COLO668 (cell line): ENCODE measurements around the gene WDR49.

Source experiments
- DNase-seq: peaks from one replicate; lab custom pipeline; 2025; ENCODE audit not compliant: unreplicated experiment; lab: John Stamatoyannopoulos, UW

The WDR49 gene

GRCh38 chr3:167491621-167492020 lies 162.1 kb downstream of the WDR49 start:
- no peak for DNase-seq

- DNase-seq = no peak
These were observed 164.2 kb downstream of the WDR49 start for GRCh38 chr3:167489571-167489970.

GRCh38 chr3:167487556-167487955 lies 166.2 kb downstream of the WDR49 start:
- DNase-seq = no peak

GRCh38 chr3:167484551-167484950 lies 169.2 kb downstream of the WDR49 start:
- DNase-seq = no peak

- DNase-seq = no peak
These were observed 169.8 kb downstream of the WDR49 start for GRCh38 chr3:167483708-167484475.

- no peak for DNase-seq
These were observed 172.6 kb downstream of the WDR49 start for GRCh38 chr3:167481164-167481563.

GRCh38 chr3:167480748-167481147 lies 173.0 kb downstream of the WDR49 start:
- DNase-seq = no peak

- DNase-seq = no peak
These were observed 179.9 kb downstream of the WDR49 start, which contains the start of gene SERPINI2 for GRCh38 chr3:167473863-167474262. TSS of gene SERPINI2 (minus strand) at chr3:167474042. CDS start at chr3:167471834, 2,208 bp downstream.

- DNase-seq = no peak
These were observed 184.4 kb downstream of the WDR49 start for GRCh38 chr3:167469381-167469780.

GRCh38 chr3:167467848-167468611 lies 185.7 kb downstream of the WDR49 start:
- DNase-seq = no peak

GRCh38 chr3:167466966-167467365 lies 186.8 kb downstream of the WDR49 start:
- DNase-seq = no peak

- no peak for DNase-seq
These were observed 197.5 kb downstream of the WDR49 start for GRCh38 chr3:167456157-167456799.

GRCh38 chr3:167453815-167454214 lies 199.9 kb downstream of the WDR49 start:
- DNase-seq = no peak

- no peak for DNase-seq
These were observed 202.5 kb downstream of the WDR49 start for GRCh38 chr3:167451282-167451681.

GRCh38 chr3:167450675-167451074 lies 203.1 kb downstream of the WDR49 start:
- DNase-seq = no peak

- DNase-seq = no peak
These were observed 203.5 kb downstream of the WDR49 start for GRCh38 chr3:167450195-167450594.

- no peak for DNase-seq
These were observed 208.3 kb downstream of the WDR49 start for GRCh38 chr3:167445491-167445890.

GRCh38 chr3:167441256-167441655 lies 212.5 kb downstream of the WDR49 start:
- DNase-seq = no peak

- no peak for DNase-seq
These were observed 216.2 kb downstream of the WDR49 start for GRCh38 chr3:167437428-167438139.
